ENCODE results near the gene PRDM16. TPM values are rescaled to one million over a fixed set of nuclear protein-coding genes. Genes with fewer than 3 reads are reported as not detected.
"Not testable (repeated sequence)": the region's sequence is repeated elsewhere in the genome, so short reads cannot be mapped to it uniquely, and the experiment has no call there.

Gene PRDM16
- total RNA-seq, 4 donors from 2014 or later = 15.7 to 54.3 (median 27.6) TPM

GRCh38 chr1:3238703-3239278, 169.8 kb downstream of the PRDM16 start:
- Histone ChIP-seq H3K27ac (peak overlapping the region; percentile 53 to 66 (median 63)), H3K4me3 (replicated peaks in 1 of 3) (no peak overlapping the region), H3K36me3 (no peaks in the 10 kb centered on the region), H3K9me3 (no peaks in the 10 kb centered on the region), H3K27me3 (no peaks in the 10 kb centered on the region), H3K4me1 (peaks cover 75 to 81% of the 10 kb centered on the region in 2 donors)
- intact Hi-C loops (cut with DNase I) = no loop called here
- no peak for DNase-seq
- WGBS, 2 donors = 42 to 79% methylated on average over 7 to 21 of the region's 21 CpGs
- no peak for TF ChIP-seq CTCF (IDR thresholded peaks at IDR 0.05)
- no peak for TF ChIP-seq POLR2A (IDR thresholded peaks at IDR 0.05)

- Histone ChIP-seq H3K27ac (peak overlapping the region; percentile 67 to 81 (median 72)), H3K4me1 (peaks cover 87 to 93% of the 10 kb centered on the region in 2 donors)
- not testable (repeated sequence) for H3K9me3 ChIP-seq; DNase-seq; H3K4me3 ChIP-seq (replicated peaks in 1 of 3); H3K36me3 ChIP-seq; H3K27me3 ChIP-seq
- WGBS, 2 donors = 84 to 95% methylated on average over 3 of the region's 3 CpGs
- intact Hi-C loops (cut with DNase I) = loop anchor here (5.0 kb wide), 1 partner anchor 168 kb away; no protein-coding TSS in a partner anchor
Measured at GRCh38 chr1:3239991-3240390, 171.0 kb downstream of the PRDM16 start.

- no peak overlapping the region for H3K4me3 ChIP-seq (replicated peaks in 1 of 3)
- no peaks in the 10 kb centered on the region for H3K36me3 ChIP-seq
- no peaks in the 10 kb centered on the region for H3K9me3 ChIP-seq
- WGBS, 2 donors = 34 to 57% methylated on average over 46 to 47 of the region's 47 CpGs
- H3K4me1 ChIP-seq = peaks cover 85 to 90% of the 10 kb centered on the region in 2 donors
- no peaks in the 10 kb centered on the region for H3K27me3 ChIP-seq
- intact Hi-C loops (cut with DNase I) = loop anchor here (5.0 kb wide), 1 partner anchor 168 kb away; no protein-coding TSS in a partner anchor
- H3K27ac ChIP-seq = peak overlapping the region; percentile 67 to 81 (median 72)
- TF ChIP-seq CTCF (IDR thresholded peaks at IDR 0.05) = peak in 4 of 6 experiments; percentile 6 to 25 (median 9)
- peak in 1 of 2 donors; percentile 45 for TF ChIP-seq POLR2A (IDR thresholded peaks at IDR 0.05)
- peak; percentile 93 to 94 for DNase-seq
Measured at GRCh38 chr1:3240524-3241235, 171.7 kb downstream of the PRDM16 start.

GRCh38 chr1:3241236-3241550, 172.2 kb downstream of the PRDM16 start:
- Histone ChIP-seq H3K27me3 (no peaks in the 10 kb centered on the region), H3K36me3 (no peaks in the 10 kb centered on the region), H3K9me3 (no peaks in the 10 kb centered on the region), H3K4me1 (peaks cover 80 to 85% of the 10 kb centered on the region in 2 donors), H3K27ac (peak overlapping the region; percentile 52 to 72 (median 54)), H3K4me3 (replicated peaks in 1 of 3) (no peak overlapping the region)
- no peak for TF ChIP-seq POLR2A (IDR thresholded peaks at IDR 0.05)
- no peak for TF ChIP-seq CTCF (IDR thresholded peaks at IDR 0.05)
- intact Hi-C loops (cut with DNase I) = loop anchor here (5.0 kb wide), 1 partner anchor 169 kb away; no protein-coding TSS in a partner anchor
- DNase-seq = no peak
- WGBS, 2 donors = 67 to 100% methylated on average over 6 to 7 of the region's 17 CpGs

GRCh38 chr1:3241673-3242407, 172.8 kb downstream of the PRDM16 start:
- H3K27me3 ChIP-seq = no peaks in the 10 kb centered on the region
- H3K4me1 ChIP-seq = peaks cover 73 to 79% of the 10 kb centered on the region in 2 donors
- 88 to 96% methylated on average over 18 to 26 of the region's 31 CpGs for WGBS, 2 donors
- H3K36me3 ChIP-seq = no peaks in the 10 kb centered on the region
- H3K4me3 ChIP-seq (replicated peaks in 1 of 3) = no peak overlapping the region
- intact Hi-C loops (cut with DNase I) = loop anchor here (5.0 kb wide), 1 partner anchor 170 kb away; no protein-coding TSS in a partner anchor
- no peak for DNase-seq
- no peaks in the 10 kb centered on the region for H3K9me3 ChIP-seq
- no peak for TF ChIP-seq CTCF (IDR thresholded peaks at IDR 0.05)
- TF ChIP-seq POLR2A (IDR thresholded peaks at IDR 0.05) = no peak
- H3K27ac ChIP-seq = peak overlapping the region in 1 of 3 donors; percentile 72

Measured in thyroid gland (tissue), 4 donors.